Mucosa of rectum (tissue), 2 donors: ENCODE measurements around the gene CBLC.
A peak's percentile ranks its signal among the peaks of the same experiment; 100 is the strongest.
"Not testable (repeated sequence)": the region's sequence is repeated elsewhere in the genome, so short reads cannot be mapped to it uniquely, and the experiment has no call there.

Source experiments
- H3K27ac ChIP-seq, 2 donors: one replicate each; pipeline ENCODE4 v1.7.0; 2013; ENCODE audit warnings: inconsistent platforms in 2 of 2, low read depth in 2 of 2, low read length in 2 of 2
- H3K27me3 ChIP-seq, 2 donors: one replicate each; pipeline ENCODE4 v1.7.0; 2013; ENCODE audit warnings: low read length in 2 of 2; ENCODE audit not compliant: control insufficient read depth in 2 of 2, insufficient read depth in 2 of 2
- H3K36me3 ChIP-seq, 2 donors: one replicate each; pipeline ENCODE4 v1.7.0; 2013; ENCODE audit warnings: low read length in 2 of 2; ENCODE audit not compliant: control insufficient read depth in 2 of 2, insufficient read depth in 2 of 2
- H3K4me1 ChIP-seq, 2 donors: one replicate each; pipeline ENCODE4 v1.7.0; 2013; ENCODE audit warnings: low read length in 2 of 2, mild to moderate bottlenecking in 1 of 2; ENCODE audit not compliant: control insufficient read depth in 2 of 2, insufficient read depth in 2 of 2
- H3K4me3 ChIP-seq, 2 donors: one replicate each; pipeline ENCODE4 v1.7.0; 2013; ENCODE audit warnings: low read length in 2 of 2
- H3K9ac ChIP-seq, 2 donors: one replicate each; pipeline ENCODE4 v1.7.0; 2013; ENCODE audit warnings: low read length in 2 of 2, low read depth in 1 of 2, mild to moderate bottlenecking in 1 of 2
- H3K9me3 ChIP-seq, 2 donors: one replicate each; pipeline ENCODE4 v1.7.0; 2013; ENCODE audit warnings: low read length in 2 of 2; ENCODE audit not compliant: control insufficient read depth in 2 of 2
- donor health status: healthy.
- donor health status: Normal muscosa, but diverticular disease.

The CBLC gene

GRCh38 chr19:44818466-44819031 lies 40.9 kb downstream of the CBLC start:
- Histone ChIP-seq H3K9me3 (no peaks in the 10 kb centered on the region), H3K4me1 (peaks cover 8 to 10% of the 10 kb centered on the region in 2 donors), H3K27ac (no peak overlapping the region), H3K9ac (no peak overlapping the region), H3K27me3 (no peaks in the 10 kb centered on the region), H3K4me3 (no peak overlapping the region), H3K36me3 (peaks cover 0 to 4% of the 10 kb centered on the region in 2 donors)

- H3K27me3 ChIP-seq, result no peaks in the 10 kb centered on the region
- peaks cover 0 to 3% of the 10 kb centered on the region in 2 donors for H3K36me3 ChIP-seq
- peaks cover 8 to 10% of the 10 kb centered on the region in 2 donors for H3K4me1 ChIP-seq
- no peak overlapping the region for H3K4me3 ChIP-seq
- H3K27ac ChIP-seq, result no peak overlapping the region
- H3K9ac ChIP-seq, result no peak overlapping the region
- no peaks in the 10 kb centered on the region for H3K9me3 ChIP-seq
Measured at GRCh38 chr19:44819246-44819832, 41.6 kb downstream of the CBLC start.

- Histone ChIP-seq H3K4me1 (peaks cover 8 to 10% of the 10 kb centered on the region in 2 donors), H3K27ac (peak overlapping the region in 1 of 2 donors; percentile 22), H3K9ac (no peak overlapping the region), H3K9me3 (no peaks in the 10 kb centered on the region), H3K4me3 (no peak overlapping the region), H3K36me3 (no peaks in the 10 kb centered on the region), H3K27me3 (no peaks in the 10 kb centered on the region)
Measured at GRCh38 chr19:44820648-44821609, 43.2 kb downstream of the CBLC start.

DNA sequence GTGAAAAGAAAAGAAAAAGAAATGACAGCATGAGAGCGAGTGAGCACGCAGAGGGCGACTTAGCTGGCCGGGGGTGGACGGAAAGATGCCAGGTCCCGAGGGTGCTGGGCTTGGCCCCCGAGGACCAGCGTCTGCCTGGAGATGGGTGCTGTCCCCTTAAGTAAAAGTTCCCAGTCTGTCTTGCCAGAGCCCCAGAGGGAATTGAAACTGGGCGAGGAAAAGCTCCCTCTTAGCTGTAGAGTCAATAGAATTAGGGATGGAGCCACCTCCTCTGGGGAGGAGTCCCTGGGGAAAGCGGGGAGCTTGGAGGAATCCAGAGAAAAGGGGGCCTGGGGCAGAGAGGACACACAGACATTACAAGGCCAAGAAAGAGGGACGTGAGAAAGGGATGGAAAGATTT lies 44.5 kb downstream of the CBLC start:
- Histone ChIP-seq H3K36me3 (no peaks in the 10 kb centered on the region), H3K4me3 (no peak overlapping the region), H3K4me1 (peaks cover 8 to 10% of the 10 kb centered on the region in 2 donors), H3K9me3 (no peaks in the 10 kb centered on the region), H3K27ac (no peak overlapping the region), H3K9ac (no peak overlapping the region), H3K27me3 (no peaks in the 10 kb centered on the region)

- Histone ChIP-seq H3K4me3 (no peak overlapping the region), H3K9me3 (no peaks in the 10 kb centered on the region), H3K36me3 (no peaks in the 10 kb centered on the region), H3K9ac (no peak overlapping the region), H3K27ac (no peak overlapping the region), H3K4me1 (peaks cover 8 to 10% of the 10 kb centered on the region in 2 donors), H3K27me3 (no peaks in the 10 kb centered on the region)
Measured at GRCh38 chr19:44822670-44823372, 45.1 kb downstream of the CBLC start.

- Histone ChIP-seq H3K4me1 (peaks cover 5 to 8% of the 10 kb centered on the region in 2 donors), H3K27ac (no peak overlapping the region), H3K9ac (no peak overlapping the region), H3K9me3 (no peaks in the 10 kb centered on the region), H3K27me3 (no peaks in the 10 kb centered on the region), H3K36me3 (no peaks in the 10 kb centered on the region), H3K4me3 (no peak overlapping the region)
Measured at GRCh38 chr19:44823373-44823698, 45.6 kb downstream of the CBLC start.

- Histone ChIP-seq H3K4me1 (peaks cover 3 to 5% of the 10 kb centered on the region in 2 donors), H3K27me3 (no peaks in the 10 kb centered on the region), H3K9ac (no peak overlapping the region), H3K27ac (no peak overlapping the region), H3K4me3 (no peak overlapping the region), H3K9me3 (no peaks in the 10 kb centered on the region), H3K36me3 (no peaks in the 10 kb centered on the region)
Measured at GRCh38 chr19:44824761-44825160, 47.1 kb downstream of the CBLC start.

GRCh38 chr19:44832875-44833274 lies 55.2 kb downstream of the CBLC start:
- H3K27ac ChIP-seq, H3K36me3 ChIP-seq, H3K4me3 ChIP-seq, H3K27me3 ChIP-seq, H3K9me3 ChIP-seq, H3K9ac ChIP-seq, H3K4me1 ChIP-seq: not testable (repeated sequence)

DNA sequence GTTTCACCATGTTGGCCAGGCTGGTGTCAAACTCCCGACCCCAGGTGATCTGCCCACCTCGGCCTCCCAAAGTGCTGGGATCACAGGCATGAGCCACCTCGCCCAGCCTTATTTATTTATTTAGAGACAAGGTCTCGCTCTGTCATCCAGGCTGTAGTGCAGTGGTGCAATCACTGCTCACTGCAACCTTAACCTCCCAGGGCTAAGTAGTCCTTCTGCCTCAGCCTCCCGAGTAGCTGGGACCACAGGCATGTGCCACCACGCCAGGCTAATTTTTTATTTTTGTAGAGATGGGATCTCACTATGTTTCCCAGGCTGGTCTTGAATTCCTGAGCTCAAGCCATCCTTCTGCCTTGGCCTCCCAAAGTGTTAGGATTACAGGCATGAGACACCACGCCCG lies 56.7 kb downstream of the CBLC start:
- not testable (repeated sequence) for H3K9ac ChIP-seq, H3K4me1 ChIP-seq, H3K4me3 ChIP-seq, H3K27me3 ChIP-seq, H3K27ac ChIP-seq, H3K36me3 ChIP-seq, H3K9me3 ChIP-seq

DNA sequence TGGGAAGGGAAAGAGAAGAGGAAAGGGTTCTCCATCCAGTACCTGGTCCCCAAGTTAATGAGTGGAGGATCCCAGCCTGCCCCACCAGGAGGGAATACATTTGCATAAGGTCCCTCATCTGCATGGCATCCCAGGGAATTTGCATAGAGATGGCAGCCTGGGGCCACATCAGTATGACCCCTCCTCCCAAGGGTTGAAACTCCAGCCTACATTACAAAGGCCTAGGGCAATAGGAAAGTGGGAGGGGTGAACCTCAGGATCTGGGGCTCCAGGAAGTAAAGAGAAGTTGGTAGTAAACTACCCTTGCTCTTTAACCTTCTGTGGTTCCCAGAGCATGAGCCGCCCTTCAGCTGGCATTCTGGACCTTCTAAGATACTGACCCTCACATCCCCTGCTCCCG lies 61.6 kb downstream of the CBLC start:
- no peaks in the 10 kb centered on the region for H3K36me3 ChIP-seq

More for the DNA sequence above, 61.6 kb downstream of the CBLC start:
- Histone ChIP-seq H3K9ac (no peak overlapping the region), H3K27ac (no peak overlapping the region), H3K4me1 (peaks cover 0 to under 1% of the 10 kb centered on the region in 2 donors), H3K9me3 (no peaks in the 10 kb centered on the region), H3K27me3 (no peaks in the 10 kb centered on the region), H3K4me3 (no peak overlapping the region)
